ENCODE results near the gene POLR3GL. TPM values are rescaled to one million over a fixed set of nuclear protein-coding genes. Genes with fewer than 3 reads are reported as not detected.

The POLR3GL gene
- total RNA-seq, 2 donors from 2014 or later = 7.8 to 8.6 TPM

- WGBS, 2 donors = 61 to 62% methylated on average over 7 of the region's 7 CpGs
- H3K9me3 ChIP-seq = no peaks in the 10 kb centered on the region
- no peaks in the 10 kb centered on the region for H3K36me3 ChIP-seq (replicated peaks in 1 of 2; ENCODE audit: insufficient read depth in 1 of 2, low read depth in 2 of 2)
- TF ChIP-seq POLR2A (IDR thresholded peaks at IDR 0.05) (no peak), CTCF (IDR thresholded peaks at IDR 0.05) (no peak)
- H3K27ac ChIP-seq = peak overlapping the region; percentile 72 to 90 (median 82)
- H3K4me1 ChIP-seq = peaks cover 77% of the 10 kb centered on the region
- no peaks in the 10 kb centered on the region for H3K27me3 ChIP-seq
- DNase-seq (peak in 1 of 4 donors; percentile 21), ATAC-seq (no peak)
- H3K4me3 ChIP-seq = no peak overlapping the region
- intact Hi-C loops (cut with DNase I) = no loop called here
Measured at GRCh38 chr1:145979746-145980456, 15.4 kb downstream of the POLR3GL start.

GRCh38 chr1:145980457-145980994 lies 16.0 kb downstream of the POLR3GL start:
- H3K27ac ChIP-seq = peak overlapping the region; percentile 72 to 90 (median 82)
- H3K4me3 ChIP-seq = no peak overlapping the region
- DNase-seq = peak in 2 of 4 donors; percentile 35 to 47
- intact Hi-C loops (cut with DNase I) = no loop called here
- H3K9me3 ChIP-seq = no peaks in the 10 kb centered on the region
- H3K27me3 ChIP-seq = no peaks in the 10 kb centered on the region
- no peaks in the 10 kb centered on the region for H3K36me3 ChIP-seq (replicated peaks in 1 of 2; ENCODE audit: insufficient read depth in 1 of 2, low read depth in 2 of 2)
- peaks cover 83% of the 10 kb centered on the region for H3K4me1 ChIP-seq
- WGBS, 2 donors = 31 to 38% methylated on average over 1 of the region's 1 CpG
- TF ChIP-seq CTCF (IDR thresholded peaks at IDR 0.05) (no peak), POLR2A (IDR thresholded peaks at IDR 0.05) (no peak)
- no peak for ATAC-seq

- no peak for TF ChIP-seq POLR2A (IDR thresholded peaks at IDR 0.05)
- no peak for TF ChIP-seq CTCF (IDR thresholded peaks at IDR 0.05)
- H3K4me3 ChIP-seq = no peak overlapping the region
- H3K27ac ChIP-seq = peak overlapping the region; percentile 72 to 90 (median 85)
- ATAC-seq = no peak
- peaks cover 99% of the 10 kb centered on the region for H3K4me1 ChIP-seq
- H3K36me3 ChIP-seq (replicated peaks in 1 of 2; ENCODE audit: insufficient read depth in 1 of 2, low read depth in 2 of 2) = no peaks in the 10 kb centered on the region
- no peaks in the 10 kb centered on the region for H3K27me3 ChIP-seq
- peak in 1 of 4 donors; percentile 21 for DNase-seq
- intact Hi-C loops (cut with DNase I) = no loop called here
- 72 to 73% methylated on average over 6 of the region's 6 CpGs for WGBS, 2 donors
- H3K9me3 ChIP-seq = no peaks in the 10 kb centered on the region
Measured at GRCh38 chr1:145982010-145982723, 17.7 kb downstream of the POLR3GL start.

- 15 to 30% methylated on average over 1 of the region's 1 CpG for WGBS, 2 donors
- no peaks in the 10 kb centered on the region for H3K9me3 ChIP-seq
- TF ChIP-seq CTCF (IDR thresholded peaks at IDR 0.05) (no peak), POLR2A (IDR thresholded peaks at IDR 0.05) (peak in 2 of 3 donors; percentile 57 to 59)
- ATAC-seq (peak; percentile 68), DNase-seq (peak; percentile 79 to 91 (median 89))
- no peaks in the 10 kb centered on the region for H3K27me3 ChIP-seq
- no peaks in the 10 kb centered on the region for H3K36me3 ChIP-seq (replicated peaks in 1 of 2; ENCODE audit: insufficient read depth in 1 of 2, low read depth in 2 of 2)
- intact Hi-C loops (cut with DNase I) = no loop called here
- peaks cover 98% of the 10 kb centered on the region for H3K4me1 ChIP-seq
- no peak overlapping the region for H3K4me3 ChIP-seq
- peak overlapping the region; percentile 72 to 90 (median 85) for H3K27ac ChIP-seq
Measured at GRCh38 chr1:145983206-145983675, 18.8 kb downstream of the POLR3GL start.

Measured in body of pancreas (tissue), 4 donors.